GM23338 (cell line): ENCODE results near the gene HLA-DPB1. TPM values are rescaled to one million over a fixed set of nuclear protein-coding genes. Genes with fewer than 3 reads are reported as not detected.
A peak's percentile ranks its signal among the peaks of the same experiment; 100 is the strongest.

Experiments
- ATAC-seq: fragments of 200-7000 bp; cut with Tn5 transposase; 3 replicates; pipeline ENCODE4 v1.9.1; 2020
- DNase-seq: peaks from one replicate; pipeline ENCODE4 v3.0.0-alpha.2; 2015; ENCODE audit warnings: low spot score
- H2AFZ ChIP-seq: fragments of 200-600 bp; sonication (generic); 2 replicates; pipeline ENCODE4 v1.8.0; 2016; ENCODE audit warnings: antibody characterized with exemption, mild to moderate bottlenecking, moderate library complexity
- H3F3A ChIP-seq: fragments of 200-600 bp; sonication (generic); replicated peaks from 2 replicates; pipeline ENCODE4 v1.8.0; 2017; ENCODE audit warnings: antibody characterized with exemption, mixed run types, low read depth
- H3K27ac ChIP-seq: fragments of 200-600 bp; sonication (generic); 2 replicates; pipeline ENCODE4 v1.6.1; 2016; ENCODE audit warnings: low read depth
- H3K27me3 ChIP-seq: fragments of 200-600 bp; sonication (generic); 2 replicates; pipeline ENCODE4 v1.8.0; 2016; ENCODE audit warnings: mild to moderate bottlenecking, mixed run types, moderate library complexity; ENCODE audit not compliant: insufficient read depth
- H3K36me3 ChIP-seq: fragments of 200-600 bp; sonication (generic); 2 replicates; pipeline ENCODE4 v1.8.0; 2016; ENCODE audit warnings: mild to moderate bottlenecking; ENCODE audit not compliant: insufficient read depth
- H3K4me1 ChIP-seq: fragments of 200-600 bp; sonication (generic); 2 replicates; pipeline ENCODE4 v1.8.0; 2016; ENCODE audit warnings: mild to moderate bottlenecking, moderate library complexity; ENCODE audit not compliant: insufficient read depth
- H3K4me2 ChIP-seq: fragments of 200-600 bp; sonication (generic); 2 replicates; pipeline ENCODE4 v1.7.1; 2017; ENCODE audit warnings: mixed run types
- H3K4me3 ChIP-seq: fragments of 200-600 bp; sonication (generic); 2 replicates; pipeline ENCODE4 v1.6.1; 2016; ENCODE audit warnings: mixed run types
- H3K79me2 ChIP-seq: fragments of 200-600 bp; sonication (generic); replicated peaks from 2 replicates; pipeline ENCODE4 v1.8.0; 2017; ENCODE audit warnings: mild to moderate bottlenecking; ENCODE audit not compliant: insufficient read depth
- H3K9me2 ChIP-seq: fragments of 200-600 bp; sonication (generic); 2 replicates; pipeline ENCODE4 v1.8.0; 2017; ENCODE audit not compliant: insufficient read depth
- H4K20me1 ChIP-seq: fragments of 200-600 bp; sonication (generic); replicated peaks from 2 replicates; pipeline ENCODE4 v1.8.0; 2017; ENCODE audit warnings: mild to moderate bottlenecking; ENCODE audit not compliant: insufficient read depth
- H3K27ac Mint-ChIP-seq: 2 replicates; pipeline ENCODE4 v1.8.0; 2020; ENCODE audit warnings: inconsistent platforms, mild to moderate bottlenecking, moderate library complexity, mixed read lengths
- H3K27me3 Mint-ChIP-seq: 3 replicates; pipeline ENCODE4 v1.8.0; 2022; ENCODE audit warnings: low read depth, mild to moderate bottlenecking, moderate library complexity, mixed read lengths, inconsistent platforms; ENCODE audit not compliant: insufficient read depth, poor library complexity
- H3K36me3 Mint-ChIP-seq: 3 replicates; pipeline ENCODE4 v1.8.0; 2021; ENCODE audit warnings: low read depth, mild to moderate bottlenecking, inconsistent platforms, moderate library complexity, mixed read lengths
- H3K4me1 Mint-ChIP-seq: 3 replicates; pipeline ENCODE4 v1.8.0; 2020; ENCODE audit warnings: mild to moderate bottlenecking, inconsistent platforms, mixed read lengths
- H3K4me3 Mint-ChIP-seq: 3 replicates; pipeline ENCODE4 v1.8.0; 2021; ENCODE audit warnings: moderate library complexity, mild to moderate bottlenecking, inconsistent platforms, mixed read lengths
- H3K9me3 Mint-ChIP-seq: 3 replicates; pipeline ENCODE4 v1.8.0; 2020; ENCODE audit warnings: moderate library complexity, mild to moderate bottlenecking, inconsistent platforms, mixed read lengths
- CREB1 ChIP-seq: fragments of 250-450 bp; sonication (Bioruptor Pico); IDR thresholded peaks from 2 replicates; pipeline ENCODE4 v1.5.0; 2020; ENCODE audit warnings: low read depth, mild to moderate bottlenecking, moderate library complexity
- EZH2 ChIP-seq: fragments of 200-600 bp; sonication (generic); IDR thresholded peaks from one replicate; pipeline ENCODE4 v1.8.0; 2017; ENCODE audit warnings: antibody characterized with exemption, mild to moderate bottlenecking, low read depth; ENCODE audit not compliant: unreplicated experiment
- EZH2phosphoT487 ChIP-seq: fragments of 200-600 bp; sonication (generic); IDR thresholded peaks from one replicate; pipeline ENCODE4 v1.8.1; 2018; ENCODE audit warnings: antibody characterized with exemption; ENCODE audit not compliant: unreplicated experiment
- JUNB ChIP-seq: IDR thresholded peaks from one replicate; pipeline ENCODE4 v1.6.1; 2016; ENCODE audit warnings: antibody characterized with exemption; ENCODE audit not compliant: unreplicated experiment
- POLR2AphosphoS5 ChIP-seq: IDR thresholded peaks from 2 replicates; pipeline ENCODE4 v1.6.1; 2016; ENCODE audit warnings: antibody characterized with exemption, low read depth
- STAT1 ChIP-seq: IDR thresholded peaks from one replicate; pipeline ENCODE4 v1.6.1; 2016; ENCODE audit warnings: antibody characterized with exemption; ENCODE audit not compliant: unreplicated experiment
- ZNF114 ChIP-seq: fragments of 250-450 bp; sonication (Bioruptor Pico); IDR thresholded peaks from 2 replicates; pipeline ENCODE4 v1.5.0; 2020; ENCODE audit warnings: mild to moderate bottlenecking, moderate library complexity
- ZNF331 ChIP-seq: fragments of 250-450 bp; sonication (Bioruptor Pico); IDR thresholded peaks from 2 replicates; pipeline ENCODE4 v1.5.0; 2020; ENCODE audit warnings: low read depth, mild to moderate bottlenecking, moderate library complexity
- polyA plus RNA-seq: library from polyadenylated mRNA; unstranded; fragments of >200 nt; fragmentation: Nextera tagmentation; extraction: Ambion mirVana; gene quantifications from 2 replicates; pipeline ENCODE4 v1.2.1, GENCODE V29; 2016
- total RNA-seq: library from RNA; depleted of rRNA; stranded (reverse); fragments of >200 nt; shearing (Covaris generic); gene quantifications from 2 replicates; pipeline ENCODE4 v1.2.3, GENCODE V29; 2014
- TF ChIP-seq, protein P1 (sequence below), 2 experiments: fragments of 200-600 bp in 1 of 2; sonication (generic) in 1 of 2; conservative IDR thresholded peaks; 2 replicates each; pipeline versions ENCODE4 v1.5.1 to v1.6.1; 2016 to 2017; ENCODE audit warnings: antibody characterized with exemption in 2 of 2, low read depth in 2 of 2, mild to moderate bottlenecking in 2 of 2, moderate library complexity in 1 of 2
- TF ChIP-seq, protein P2 (sequence below): IDR thresholded peaks from 2 replicates; pipeline ENCODE4 v1.6.1; 2016; ENCODE audit warnings: antibody characterized with exemption
- TF ChIP-seq, protein P3 (sequence below): IDR thresholded peaks from one replicate; pipeline ENCODE4 v1.6.1; 2018; ENCODE audit warnings: antibody characterized with exemption; ENCODE audit not compliant: unreplicated experiment
- TF ChIP-seq, protein P4 (sequence below): fragments of 250-450 bp; sonication (Bioruptor Pico); IDR thresholded peaks from 2 replicates; pipeline ENCODE4 v1.5.0; 2020; ENCODE audit warnings: mild to moderate bottlenecking, moderate library complexity

HLA-DPB1 gene
- total and polyA plus RNA-seq, 2 experiments from 2014 or later = 22.0 to 37.6 TPM

DNA sequence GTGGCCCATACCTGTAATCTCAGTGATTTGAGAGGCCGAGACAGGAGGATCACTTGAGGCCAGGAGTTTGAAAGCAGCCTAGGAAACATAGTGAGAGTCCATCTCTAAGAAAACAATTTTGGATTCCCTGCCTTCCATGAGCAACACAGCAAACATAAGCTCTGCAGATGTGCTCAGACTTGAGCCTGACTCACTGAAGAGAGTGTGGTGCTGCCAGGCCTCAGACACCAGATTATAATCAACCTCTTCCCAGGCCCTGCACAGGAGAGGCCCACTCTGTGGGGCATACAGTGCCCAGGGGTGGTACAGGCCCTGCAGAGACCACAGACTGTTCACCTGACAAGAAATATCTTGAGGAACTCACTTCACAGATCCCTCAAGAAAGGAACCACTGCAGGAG is 19.9 kb downstream of the HLA-DPB1 start:
- Histone ChIP-seq H2AFZ (peak overlapping the region; percentile 28; the same call in 1 of the 2 replicates), H3K4me2 (no peak overlapping the region), H3K36me3 (no peaks in the 10 kb centered on the region), H3K4me3 (no peak overlapping the region), H3K9me2 (peaks cover 10% of the 10 kb centered on the region; the same call in 1 of the 2 replicates), H3K79me2 (no peaks in the 10 kb centered on the region), H3F3A (no peaks in the 10 kb centered on the region), H4K20me1 (no peaks in the 10 kb centered on the region), H3K27me3 (no peaks in the 10 kb centered on the region), H3K4me1 (no peaks in the 10 kb centered on the region), H3K27ac (no peak overlapping the region)
- TF ChIP-seq, protein P1, sequence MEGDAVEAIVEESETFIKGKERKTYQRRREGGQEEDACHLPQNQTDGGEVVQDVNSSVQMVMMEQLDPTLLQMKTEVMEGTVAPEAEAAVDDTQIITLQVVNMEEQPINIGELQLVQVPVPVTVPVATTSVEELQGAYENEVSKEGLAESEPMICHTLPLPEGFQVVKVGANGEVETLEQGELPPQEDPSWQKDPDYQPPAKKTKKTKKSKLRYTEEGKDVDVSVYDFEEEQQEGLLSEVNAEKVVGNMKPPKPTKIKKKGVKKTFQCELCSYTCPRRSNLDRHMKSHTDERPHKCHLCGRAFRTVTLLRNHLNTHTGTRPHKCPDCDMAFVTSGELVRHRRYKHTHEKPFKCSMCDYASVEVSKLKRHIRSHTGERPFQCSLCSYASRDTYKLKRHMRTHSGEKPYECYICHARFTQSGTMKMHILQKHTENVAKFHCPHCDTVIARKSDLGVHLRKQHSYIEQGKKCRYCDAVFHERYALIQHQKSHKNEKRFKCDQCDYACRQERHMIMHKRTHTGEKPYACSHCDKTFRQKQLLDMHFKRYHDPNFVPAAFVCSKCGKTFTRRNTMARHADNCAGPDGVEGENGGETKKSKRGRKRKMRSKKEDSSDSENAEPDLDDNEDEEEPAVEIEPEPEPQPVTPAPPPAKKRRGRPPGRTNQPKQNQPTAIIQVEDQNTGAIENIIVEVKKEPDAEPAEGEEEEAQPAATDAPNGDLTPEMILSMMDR (conservative IDR thresholded peaks at IDR 0.05; ENCODE audit: low read depth in 2 of 2) = no peak
- TF ChIP-seq POLR2AphosphoS5 = no peak
- TF ChIP-seq EZH2 = no peak
- TF ChIP-seq ZNF331 (CRISPR knock-in tag) = no peak
- no peak for TF ChIP-seq CREB1 (CRISPR knock-in tag)
- no peak for TF ChIP-seq JUNB
- TF ChIP-seq EZH2phosphoT487 = no peak
- TF ChIP-seq STAT1 = no peak
- TF ChIP-seq, protein P2, sequence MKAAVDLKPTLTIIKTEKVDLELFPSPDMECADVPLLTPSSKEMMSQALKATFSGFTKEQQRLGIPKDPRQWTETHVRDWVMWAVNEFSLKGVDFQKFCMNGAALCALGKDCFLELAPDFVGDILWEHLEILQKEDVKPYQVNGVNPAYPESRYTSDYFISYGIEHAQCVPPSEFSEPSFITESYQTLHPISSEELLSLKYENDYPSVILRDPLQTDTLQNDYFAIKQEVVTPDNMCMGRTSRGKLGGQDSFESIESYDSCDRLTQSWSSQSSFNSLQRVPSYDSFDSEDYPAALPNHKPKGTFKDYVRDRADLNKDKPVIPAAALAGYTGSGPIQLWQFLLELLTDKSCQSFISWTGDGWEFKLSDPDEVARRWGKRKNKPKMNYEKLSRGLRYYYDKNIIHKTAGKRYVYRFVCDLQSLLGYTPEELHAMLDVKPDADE = no peak
- TF ChIP-seq, protein P3, sequence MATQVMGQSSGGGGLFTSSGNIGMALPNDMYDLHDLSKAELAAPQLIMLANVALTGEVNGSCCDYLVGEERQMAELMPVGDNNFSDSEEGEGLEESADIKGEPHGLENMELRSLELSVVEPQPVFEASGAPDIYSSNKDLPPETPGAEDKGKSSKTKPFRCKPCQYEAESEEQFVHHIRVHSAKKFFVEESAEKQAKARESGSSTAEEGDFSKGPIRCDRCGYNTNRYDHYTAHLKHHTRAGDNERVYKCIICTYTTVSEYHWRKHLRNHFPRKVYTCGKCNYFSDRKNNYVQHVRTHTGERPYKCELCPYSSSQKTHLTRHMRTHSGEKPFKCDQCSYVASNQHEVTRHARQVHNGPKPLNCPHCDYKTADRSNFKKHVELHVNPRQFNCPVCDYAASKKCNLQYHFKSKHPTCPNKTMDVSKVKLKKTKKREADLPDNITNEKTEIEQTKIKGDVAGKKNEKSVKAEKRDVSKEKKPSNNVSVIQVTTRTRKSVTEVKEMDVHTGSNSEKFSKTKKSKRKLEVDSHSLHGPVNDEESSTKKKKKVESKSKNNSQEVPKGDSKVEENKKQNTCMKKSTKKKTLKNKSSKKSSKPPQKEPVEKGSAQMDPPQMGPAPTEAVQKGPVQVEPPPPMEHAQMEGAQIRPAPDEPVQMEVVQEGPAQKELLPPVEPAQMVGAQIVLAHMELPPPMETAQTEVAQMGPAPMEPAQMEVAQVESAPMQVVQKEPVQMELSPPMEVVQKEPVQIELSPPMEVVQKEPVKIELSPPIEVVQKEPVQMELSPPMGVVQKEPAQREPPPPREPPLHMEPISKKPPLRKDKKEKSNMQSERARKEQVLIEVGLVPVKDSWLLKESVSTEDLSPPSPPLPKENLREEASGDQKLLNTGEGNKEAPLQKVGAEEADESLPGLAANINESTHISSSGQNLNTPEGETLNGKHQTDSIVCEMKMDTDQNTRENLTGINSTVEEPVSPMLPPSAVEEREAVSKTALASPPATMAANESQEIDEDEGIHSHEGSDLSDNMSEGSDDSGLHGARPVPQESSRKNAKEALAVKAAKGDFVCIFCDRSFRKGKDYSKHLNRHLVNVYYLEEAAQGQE = no peak
- TF ChIP-seq, protein P4, sequence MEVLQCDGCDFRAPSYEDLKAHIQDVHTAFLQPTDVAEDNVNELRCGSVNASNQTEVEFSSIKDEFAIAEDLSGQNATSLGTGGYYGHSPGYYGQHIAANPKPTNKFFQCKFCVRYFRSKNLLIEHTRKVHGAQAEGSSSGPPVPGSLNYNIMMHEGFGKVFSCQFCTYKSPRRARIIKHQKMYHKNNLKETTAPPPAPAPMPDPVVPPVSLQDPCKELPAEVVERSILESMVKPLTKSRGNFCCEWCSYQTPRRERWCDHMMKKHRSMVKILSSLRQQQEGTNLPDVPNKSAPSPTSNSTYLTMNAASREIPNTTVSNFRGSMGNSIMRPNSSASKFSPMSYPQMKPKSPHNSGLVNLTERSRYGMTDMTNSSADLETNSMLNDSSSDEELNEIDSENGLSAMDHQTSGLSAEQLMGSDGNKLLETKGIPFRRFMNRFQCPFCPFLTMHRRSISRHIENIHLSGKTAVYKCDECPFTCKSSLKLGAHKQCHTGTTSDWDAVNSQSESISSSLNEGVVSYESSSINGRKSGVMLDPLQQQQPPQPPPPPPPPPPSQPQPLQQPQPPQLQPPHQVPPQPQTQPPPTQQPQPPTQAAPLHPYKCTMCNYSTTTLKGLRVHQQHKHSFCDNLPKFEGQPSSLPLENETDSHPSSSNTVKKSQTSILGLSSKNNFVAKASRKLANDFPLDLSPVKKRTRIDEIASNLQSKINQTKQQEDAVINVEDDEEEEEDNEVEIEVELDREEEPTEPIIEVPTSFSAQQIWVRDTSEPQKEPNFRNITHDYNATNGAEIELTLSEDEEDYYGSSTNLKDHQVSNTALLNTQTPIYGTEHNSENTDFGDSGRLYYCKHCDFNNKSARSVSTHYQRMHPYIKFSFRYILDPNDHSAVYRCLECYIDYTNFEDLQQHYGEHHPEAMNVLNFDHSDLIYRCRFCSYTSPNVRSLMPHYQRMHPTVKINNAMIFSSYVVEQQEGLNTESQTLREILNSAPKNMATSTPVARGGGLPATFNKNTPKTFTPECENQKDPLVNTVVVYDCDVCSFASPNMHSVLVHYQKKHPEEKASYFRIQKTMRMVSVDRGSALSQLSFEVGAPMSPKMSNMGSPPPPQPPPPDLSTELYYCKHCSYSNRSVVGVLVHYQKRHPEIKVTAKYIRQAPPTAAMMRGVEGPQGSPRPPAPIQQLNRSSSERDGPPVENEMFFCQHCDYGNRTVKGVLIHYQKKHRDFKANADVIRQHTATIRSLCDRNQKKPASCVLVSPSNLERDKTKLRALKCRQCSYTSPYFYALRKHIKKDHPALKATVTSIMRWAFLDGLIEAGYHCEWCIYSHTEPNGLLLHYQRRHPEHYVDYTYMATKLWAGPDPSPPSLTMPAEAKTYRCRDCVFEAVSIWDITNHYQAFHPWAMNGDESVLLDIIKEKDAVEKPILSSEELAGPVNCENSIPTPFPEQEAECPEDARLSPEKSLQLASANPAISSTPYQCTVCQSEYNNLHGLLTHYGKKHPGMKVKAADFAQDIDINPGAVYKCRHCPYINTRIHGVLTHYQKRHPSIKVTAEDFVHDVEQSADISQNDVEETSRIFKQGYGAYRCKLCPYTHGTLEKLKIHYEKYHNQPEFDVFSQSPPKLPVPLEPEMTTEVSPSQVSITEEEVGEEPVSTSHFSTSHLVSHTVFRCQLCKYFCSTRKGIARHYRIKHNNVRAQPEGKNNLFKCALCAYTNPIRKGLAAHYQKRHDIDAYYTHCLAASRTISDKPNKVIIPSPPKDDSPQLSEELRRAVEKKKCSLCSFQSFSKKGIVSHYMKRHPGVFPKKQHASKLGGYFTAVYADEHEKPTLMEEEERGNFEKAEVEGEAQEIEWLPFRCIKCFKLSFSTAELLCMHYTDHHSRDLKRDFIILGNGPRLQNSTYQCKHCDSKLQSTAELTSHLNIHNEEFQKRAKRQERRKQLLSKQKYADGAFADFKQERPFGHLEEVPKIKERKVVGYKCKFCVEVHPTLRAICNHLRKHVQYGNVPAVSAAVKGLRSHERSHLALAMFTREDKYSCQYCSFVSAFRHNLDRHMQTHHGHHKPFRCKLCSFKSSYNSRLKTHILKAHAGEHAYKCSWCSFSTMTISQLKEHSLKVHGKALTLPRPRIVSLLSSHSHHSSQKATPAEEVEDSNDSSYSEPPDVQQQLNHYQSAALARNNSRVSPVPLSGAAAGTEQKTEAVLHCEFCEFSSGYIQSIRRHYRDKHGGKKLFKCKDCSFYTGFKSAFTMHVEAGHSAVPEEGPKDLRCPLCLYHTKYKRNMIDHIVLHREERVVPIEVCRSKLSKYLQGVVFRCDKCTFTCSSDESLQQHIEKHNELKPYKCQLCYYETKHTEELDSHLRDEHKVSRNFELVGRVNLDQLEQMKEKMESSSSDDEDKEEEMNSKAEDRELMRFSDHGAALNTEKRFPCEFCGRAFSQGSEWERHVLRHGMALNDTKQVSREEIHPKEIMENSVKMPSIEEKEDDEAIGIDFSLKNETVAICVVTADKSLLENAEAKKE (CRISPR knock-in tag) = no peak
- TF ChIP-seq ZNF114 (CRISPR knock-in tag) = no peak
- H3K27ac Mint-ChIP-seq = no peak overlapping the region
- no peak overlapping the region for H3K4me3 Mint-ChIP-seq
- H3K4me1 Mint-ChIP-seq = peaks cover 3% of the 10 kb centered on the region; the same call in 2 of the 3 replicates
- DNase-seq = no peak
- H3K27me3 Mint-ChIP-seq = peaks cover 8% of the 10 kb centered on the region
- peaks cover 11% of the 10 kb centered on the region; the same call in 1 of the 3 replicates for H3K36me3 Mint-ChIP-seq
- no peak for ATAC-seq
- H3K9me3 Mint-ChIP-seq = peaks cover 16% of the 10 kb centered on the region
